Adrenal gland (tissue), 12 donors: Measurements from ENCODE around the gene SLIT3. TPM values are rescaled to one million over a fixed set of nuclear protein-coding genes. Genes with fewer than 3 reads are reported as not detected.

ENCODE experiments used
- DNase-seq, 7 donors: peaks; one replicate each; pipeline ENCODE4 v3.0.0-alpha.2; 2019 to 2020
- H3K27ac ChIP-seq, 5 donors: fragments of 200-600 bp; sonication (generic) in 4 of 5; 1 replicate in 3 of 5; 2 replicates in 2 of 5; pipeline versions ENCODE4 v1.5.1 to v1.8.0; 2016 to 2020; ENCODE audit warnings: mild to moderate bottlenecking in 1 of 5
- H3K27me3 ChIP-seq: fragments of 200-600 bp; 2 replicates; pipeline ENCODE4 v1.8.0; 2021
- H3K36me3 ChIP-seq, 2 donors: fragments of 200-600 bp; replicated peaks in 1 of 2; 1 replicate in 1 of 2; 2 replicates in 1 of 2; pipeline versions ENCODE4 v1.5.1 to v1.8.0; 2018 to 2022
- H3K4me1 ChIP-seq, 2 donors: fragments of 200-600 bp; replicated peaks in 1 of 2; 1 replicate in 1 of 2; 2 replicates in 1 of 2; pipeline versions ENCODE4 v1.5.1 to v1.8.0; 2018 to 2021
- H3K4me3 ChIP-seq, 4 donors: fragments of 200-600 bp; sonication (generic) in 3 of 4; one replicate each; pipeline ENCODE4 v1.5.1; 2016 to 2018
- H3K9me3 ChIP-seq, 3 donors: fragments of 200-600 bp; sonication (generic) in 1 of 3; replicated peaks in 1 of 3; 1 replicate in 2 of 3; 2 replicates in 1 of 3; pipeline versions ENCODE4 v1.5.1 to v1.8.0; 2016 to 2021
- POLR2A ChIP-seq, 2 donors: fragments of 450-650 bp; IDR thresholded peaks; one replicate each; pipeline ENCODE4 v1.6.1; 2017; ENCODE audit warnings: antibody characterized with exemption in 2 of 2, mild to moderate bottlenecking in 2 of 2, moderate library complexity in 1 of 2
- WGBS, 4 donors: extraction: QIAGEN DNeasy Blood & Tissue Kit in 2 of 4; methylation state at CpG; one replicate each; pipeline versions ENCODE4 v1.1.5 to v1.1.7; 2013 to 2017; 5-methylcytosine and 5-hydroxymethylcytosine counted together
- intact Hi-C, 2 donors: fragments of 100-400 bp; cut with DNase I; formaldehyde crosslinking; loops; one replicate each; pipeline versions ENCODE4 v1.14.1 to v1.15.0; 2022 to 2023
- polyA plus RNA-seq, 3 donors: library from polyadenylated mRNA; stranded (reverse); fragments of 200-250 nt in 2 of 3; fragments of 350-450 nt in 1 of 3; fragmentation: Illumina TruSeq in 1 of 3; extraction: RNeasy Lipid Tissue Mini Kit (QIAGEN cat#74804) in 1 of 3; gene quantifications; one replicate each; pipeline ENCODE4 v1.2.3, GENCODE V29; 2013 to 2014
- total RNA-seq, 9 donors: library from RNA; depleted of rRNA in 4 of 9; stranded (reverse); fragments of >200 nt in 4 of 9; fragments of 120-200 nt in 1 of 9; fragmentation: NEBNext Ultra II Directional in 1 of 9; extraction: Animal tissue kit (Norgen Biotek cat#: 25700) in 1 of 9; gene quantifications; one replicate each; pipeline versions ENCODE4 v1.1.0 to v1.2.4, GENCODE V29; 2013 to 2023
- TF ChIP-seq, protein P1 (sequence below), 6 experiments: fragments of 450-650 bp in 4 of 6; fragments of 200-600 bp in 2 of 6; sonication (generic) in 1 of 6; IDR thresholded peaks; 1 replicate in 5 of 6; 2 replicates in 1 of 6; pipeline versions ENCODE4 v1.5.1 to v1.8.0; 2016 to 2021; ENCODE audit warnings: antibody characterized with exemption in 6 of 6, mild to moderate bottlenecking in 2 of 6, moderate library complexity in 1 of 6
- donor health status: healthy with polysubstance abuse.
- donor health status: Bipolar disorder and iron deficiency.
- donor health status: DM: yes; HTN: yes; CAD: no.
- donor health status: DM: no; HTN: no; CAD: no.
- donor health status: DM: no; HTN: no; CAD: no.
- donor health status: DM: yes; HTN: yes; CAD: no.

SLIT3 gene
- total and polyA plus RNA-seq, 12 donors: 10.0 to 94.1 (median 32.8) TPM

GRCh38 chr5:168836603-168837231, 464.2 kb downstream of the SLIT3 start:
- intact Hi-C loops: no loop called here
- Histone ChIP-seq H3K9me3 (no peaks in the 10 kb centered on the region), H3K4me3 (no peak overlapping the region), H3K27me3 (no peaks in the 10 kb centered on the region), H3K27ac (no peak overlapping the region), H3K36me3 (no peaks in the 10 kb centered on the region), H3K4me1 (no peaks in the 10 kb centered on the region)
- no peak for DNase-seq
- 61 to 73% (median 68%) methylated on average over 7 of the region's 7 CpGs for WGBS, 4 donors
- no peak for TF ChIP-seq POLR2A (IDR thresholded peaks at IDR 0.05)
- TF ChIP-seq, protein P1, sequence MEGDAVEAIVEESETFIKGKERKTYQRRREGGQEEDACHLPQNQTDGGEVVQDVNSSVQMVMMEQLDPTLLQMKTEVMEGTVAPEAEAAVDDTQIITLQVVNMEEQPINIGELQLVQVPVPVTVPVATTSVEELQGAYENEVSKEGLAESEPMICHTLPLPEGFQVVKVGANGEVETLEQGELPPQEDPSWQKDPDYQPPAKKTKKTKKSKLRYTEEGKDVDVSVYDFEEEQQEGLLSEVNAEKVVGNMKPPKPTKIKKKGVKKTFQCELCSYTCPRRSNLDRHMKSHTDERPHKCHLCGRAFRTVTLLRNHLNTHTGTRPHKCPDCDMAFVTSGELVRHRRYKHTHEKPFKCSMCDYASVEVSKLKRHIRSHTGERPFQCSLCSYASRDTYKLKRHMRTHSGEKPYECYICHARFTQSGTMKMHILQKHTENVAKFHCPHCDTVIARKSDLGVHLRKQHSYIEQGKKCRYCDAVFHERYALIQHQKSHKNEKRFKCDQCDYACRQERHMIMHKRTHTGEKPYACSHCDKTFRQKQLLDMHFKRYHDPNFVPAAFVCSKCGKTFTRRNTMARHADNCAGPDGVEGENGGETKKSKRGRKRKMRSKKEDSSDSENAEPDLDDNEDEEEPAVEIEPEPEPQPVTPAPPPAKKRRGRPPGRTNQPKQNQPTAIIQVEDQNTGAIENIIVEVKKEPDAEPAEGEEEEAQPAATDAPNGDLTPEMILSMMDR (IDR thresholded peaks at IDR 0.05): no peak

DNA sequence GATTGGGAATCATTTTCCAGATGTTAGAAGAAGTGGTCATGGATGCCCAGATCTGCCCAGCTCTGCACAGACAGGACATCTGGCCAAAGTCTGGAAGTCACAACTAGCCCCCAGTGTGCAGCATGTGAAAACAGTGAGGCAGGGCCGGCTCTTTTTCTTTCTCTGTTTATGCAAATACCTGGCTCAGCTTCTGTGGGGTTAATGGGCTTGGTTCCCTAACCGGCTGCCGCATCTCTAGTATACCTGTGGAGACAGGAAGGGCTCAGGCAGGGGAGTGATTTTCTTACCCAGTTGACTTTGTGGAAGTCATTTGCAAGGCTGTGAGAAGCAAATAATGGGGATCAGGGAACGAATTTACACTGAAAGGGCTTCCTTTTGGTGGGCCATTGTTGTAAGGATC, 467.0 kb downstream of the SLIT3 start:
- Histone ChIP-seq H3K27me3 (no peaks in the 10 kb centered on the region), H3K4me3 (no peak overlapping the region), H3K4me1 (no peaks in the 10 kb centered on the region), H3K27ac (no peak overlapping the region), H3K9me3 (no peaks in the 10 kb centered on the region), H3K36me3 (no peaks in the 10 kb centered on the region)
- intact Hi-C loops: no loop called here
- DNase-seq: no peak
- 63 to 80% (median 71%) methylated on average over 4 of the region's 4 CpGs for WGBS, 4 donors
- TF ChIP-seq, protein P1 (IDR thresholded peaks at IDR 0.05): no peak
- no peak for TF ChIP-seq POLR2A (IDR thresholded peaks at IDR 0.05)

DNA sequence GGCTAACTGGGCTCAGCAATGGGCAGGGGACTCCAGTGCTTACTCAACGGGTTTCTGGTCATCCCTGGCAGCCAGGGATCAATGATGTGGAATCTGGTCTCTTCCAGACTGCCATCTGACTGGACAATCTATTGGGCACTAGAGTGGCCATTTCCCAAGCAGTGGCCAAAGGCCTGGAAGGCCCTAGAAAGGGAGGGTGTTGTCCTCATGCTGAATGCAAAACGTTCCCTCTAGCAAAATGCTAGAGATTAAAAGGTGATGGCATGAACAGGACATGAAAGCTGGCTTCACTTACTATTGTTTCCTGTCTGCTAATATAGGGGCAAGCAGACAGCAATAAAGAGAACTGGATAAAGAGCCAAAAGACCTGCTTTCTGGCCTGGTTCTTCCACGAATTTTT, 467.6 kb downstream of the SLIT3 start:
- no peak overlapping the region for H3K27ac ChIP-seq
- intact Hi-C loops: no loop called here
- no peak for TF ChIP-seq POLR2A (IDR thresholded peaks at IDR 0.05)
- TF ChIP-seq, protein P1 (IDR thresholded peaks at IDR 0.05): no peak

GRCh38 chr5:168832308-168832707, 468.6 kb downstream of the SLIT3 start:
- TF ChIP-seq, protein P1 (IDR thresholded peaks at IDR 0.05): no peak
- TF ChIP-seq POLR2A (IDR thresholded peaks at IDR 0.05): no peak
- no peaks in the 10 kb centered on the region for H3K9me3 ChIP-seq
- 84 to 96% (median 91%) methylated on average over 6 of the region's 6 CpGs for WGBS, 4 donors
- H3K27me3 ChIP-seq: no peaks in the 10 kb centered on the region
- no peaks in the 10 kb centered on the region for H3K36me3 ChIP-seq
- no peak overlapping the region for H3K27ac ChIP-seq
- H3K4me3 ChIP-seq: no peak overlapping the region
- no peak for DNase-seq
- H3K4me1 ChIP-seq: no peaks in the 10 kb centered on the region
- intact Hi-C loops: no loop called here

More for the DNA sequence above, 467.6 kb downstream of the SLIT3 start:
- Histone ChIP-seq H3K36me3 (no peaks in the 10 kb centered on the region), H3K4me3 (no peak overlapping the region), H3K4me1 (no peaks in the 10 kb centered on the region), H3K9me3 (no peaks in the 10 kb centered on the region), H3K27me3 (no peaks in the 10 kb centered on the region)
- WGBS, 4 donors: 33 to 47% (median 44%) methylated on average over 2 to 3 of the region's 3 CpGs
- no peak for DNase-seq
